Smooth muscle cell (in vitro differentiated cells): ENCODE measurements around the gene HOXA7. TPM values are rescaled to one million over a fixed set of nuclear protein-coding genes. Genes with fewer than 3 reads are reported as not detected.
A peak's percentile ranks its signal among the peaks of the same experiment; 100 is the strongest.

Source experiments
- DNase-seq: peaks from one replicate; lab custom pipeline; 2025; ENCODE audit not compliant: unreplicated experiment; lab: John Stamatoyannopoulos, UW
- H2AFZ ChIP-seq: fragments of 200-600 bp; sonication (generic); 2 replicates; pipeline ENCODE4 v1.6.0; 2016; ENCODE audit warnings: antibody characterized with exemption, low read depth, mild to moderate bottlenecking
- H3F3A ChIP-seq: fragments of 200-600 bp; sonication (generic); 2 replicates; pipeline ENCODE4 v1.6.0; 2017; ENCODE audit warnings: antibody characterized with exemption, low read depth
- H3K27ac ChIP-seq: fragments of 200-600 bp; sonication (generic); 2 replicates; pipeline ENCODE4 v1.5.1; 2016; ENCODE audit warnings: low read depth, mild to moderate bottlenecking
- H3K27me3 ChIP-seq: fragments of 200-600 bp; sonication (generic); 2 replicates; pipeline ENCODE4 v1.6.1; 2016; ENCODE audit warnings: low read depth, mild to moderate bottlenecking
- H3K36me3 ChIP-seq: fragments of 200-600 bp; sonication (generic); 2 replicates; pipeline ENCODE4 v1.5.1; 2016; ENCODE audit warnings: low read depth
- H3K4me1 ChIP-seq: fragments of 200-600 bp; sonication (generic); 2 replicates; pipeline ENCODE4 v1.5.1; 2016; ENCODE audit warnings: low read depth
- H3K4me2 ChIP-seq: fragments of 200-600 bp; sonication (generic); 2 replicates; pipeline ENCODE4 v1.6.0; 2016; ENCODE audit warnings: mild to moderate bottlenecking
- H3K4me3 ChIP-seq: fragments of 200-600 bp; sonication (generic); 2 replicates; pipeline ENCODE4 v1.5.1; 2016; ENCODE audit warnings: mild to moderate bottlenecking
- H3K79me2 ChIP-seq: fragments of 200-600 bp; sonication (generic); 2 replicates; pipeline ENCODE4 v1.6.0; 2016; ENCODE audit warnings: low read depth, mild to moderate bottlenecking
- H3K9ac ChIP-seq: fragments of 200-600 bp; sonication (generic); 2 replicates; pipeline ENCODE4 v1.6.0; 2016; ENCODE audit warnings: low read depth
- H3K9me3 ChIP-seq: fragments of 200-600 bp; sonication (generic); replicated peaks from 2 replicates; pipeline ENCODE4 v1.5.1; 2016; ENCODE audit warnings: low read depth
- H4K20me1 ChIP-seq: fragments of 200-600 bp; sonication (generic); 2 replicates; pipeline ENCODE4 v1.6.0; 2016; ENCODE audit warnings: low read depth
- WGBS: methylation state at CpG from one replicate; pipeline ENCODE4 v1.1.7; 2016; ENCODE audit warnings: low lambda C conversion rate; 5-methylcytosine and 5-hydroxymethylcytosine counted together
- polyA plus RNA-seq: library from polyadenylated mRNA; unstranded; fragments of >200 nt; fragmentation: Nextera tagmentation; extraction: Ambion mirVana; gene quantifications from 2 replicates; pipeline ENCODE4 v1.2.1, GENCODE V29; 2016
- total RNA-seq: library from RNA; depleted of rRNA; stranded (reverse); fragments of >200 nt; gene quantifications from 2 replicates; pipeline ENCODE4 v1.2.3, GENCODE V29; 2014
- TF ChIP-seq, protein P1 (sequence below): fragments of 200-600 bp; sonication (generic); IDR thresholded peaks from 2 replicates; pipeline ENCODE4 v1.5.1; 2017; ENCODE audit warnings: borderline replicate concordance, mild to moderate bottlenecking, antibody characterized with exemption; ENCODE audit not compliant: insufficient read depth, poor library complexity, severe bottlenecking

Gene HOXA7
- total and polyA plus RNA-seq, 2 experiments from 2014 or later: 0.72 to 1.2 TPM

DNA sequence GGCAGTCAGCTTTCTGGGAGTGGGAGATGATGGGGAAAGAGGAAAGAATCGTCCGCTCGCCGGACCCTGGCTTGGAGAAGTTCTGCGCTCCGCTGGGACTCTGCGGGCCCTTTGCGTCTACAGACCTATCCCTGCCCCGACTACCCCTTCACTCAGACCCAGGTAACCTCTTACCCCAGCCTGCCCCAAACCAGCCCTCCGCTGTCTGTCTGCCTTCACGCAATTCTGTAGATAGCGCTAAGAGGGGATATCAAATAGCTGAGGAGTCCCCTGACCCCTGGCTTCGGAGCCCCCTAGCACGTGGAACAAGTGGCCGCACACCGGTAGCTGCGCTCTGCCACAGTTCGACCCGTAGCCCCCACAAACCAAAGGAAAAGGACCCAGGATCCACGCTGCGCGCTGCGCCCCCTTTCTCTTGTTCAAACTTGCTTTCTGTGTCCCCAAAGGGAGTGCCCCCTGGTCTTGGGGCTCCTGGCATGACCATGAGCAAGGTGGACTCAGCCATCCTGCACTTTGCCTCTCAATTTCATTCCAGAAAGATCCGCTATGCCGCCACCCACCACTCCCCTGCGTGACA is 32.9 kb downstream of the HOXA7 start:
- WGBS: 15% methylated on average over 26 of the region's 26 CpGs
- Histone ChIP-seq H2AFZ (no peak overlapping the region), H3K27ac (no peak overlapping the region), H3K4me3 (peak overlapping the region; percentile 9), H4K20me1 (no peaks in the 10 kb centered on the region), H3K36me3 (no peaks in the 10 kb centered on the region), H3K9ac (peak overlapping the region; percentile 21), H3F3A (no peaks in the 10 kb centered on the region), H3K27me3 (peaks cover 100% of the 10 kb centered on the region), H3K4me2 (peak overlapping the region; percentile 72), H3K4me1 (no peaks in the 10 kb centered on the region), H3K79me2 (no peaks in the 10 kb centered on the region), H3K9me3 (no peaks in the 10 kb centered on the region)
- no peak for DNase-seq
- TF ChIP-seq, protein P1, sequence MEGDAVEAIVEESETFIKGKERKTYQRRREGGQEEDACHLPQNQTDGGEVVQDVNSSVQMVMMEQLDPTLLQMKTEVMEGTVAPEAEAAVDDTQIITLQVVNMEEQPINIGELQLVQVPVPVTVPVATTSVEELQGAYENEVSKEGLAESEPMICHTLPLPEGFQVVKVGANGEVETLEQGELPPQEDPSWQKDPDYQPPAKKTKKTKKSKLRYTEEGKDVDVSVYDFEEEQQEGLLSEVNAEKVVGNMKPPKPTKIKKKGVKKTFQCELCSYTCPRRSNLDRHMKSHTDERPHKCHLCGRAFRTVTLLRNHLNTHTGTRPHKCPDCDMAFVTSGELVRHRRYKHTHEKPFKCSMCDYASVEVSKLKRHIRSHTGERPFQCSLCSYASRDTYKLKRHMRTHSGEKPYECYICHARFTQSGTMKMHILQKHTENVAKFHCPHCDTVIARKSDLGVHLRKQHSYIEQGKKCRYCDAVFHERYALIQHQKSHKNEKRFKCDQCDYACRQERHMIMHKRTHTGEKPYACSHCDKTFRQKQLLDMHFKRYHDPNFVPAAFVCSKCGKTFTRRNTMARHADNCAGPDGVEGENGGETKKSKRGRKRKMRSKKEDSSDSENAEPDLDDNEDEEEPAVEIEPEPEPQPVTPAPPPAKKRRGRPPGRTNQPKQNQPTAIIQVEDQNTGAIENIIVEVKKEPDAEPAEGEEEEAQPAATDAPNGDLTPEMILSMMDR: no peak

GRCh38 chr7:27123007-27123476 is 33.4 kb downstream of the HOXA7 start:
- H4K20me1 ChIP-seq: no peaks in the 10 kb centered on the region
- TF ChIP-seq, protein P1: no peak
- no peak for DNase-seq
- H3K4me2 ChIP-seq: peak overlapping the region; percentile 8
- no peak overlapping the region for H3K9ac ChIP-seq
- WGBS: 12% methylated on average over 14 of the region's 14 CpGs
- no peaks in the 10 kb centered on the region for H3K4me1 ChIP-seq
- H3K79me2 ChIP-seq: no peaks in the 10 kb centered on the region
- H3K9me3 ChIP-seq: no peaks in the 10 kb centered on the region
- peak overlapping the region; percentile 28 for H3K4me3 ChIP-seq
- peaks cover 100% of the 10 kb centered on the region for H3K27me3 ChIP-seq
- no peaks in the 10 kb centered on the region for H3F3A ChIP-seq
- no peaks in the 10 kb centered on the region for H3K36me3 ChIP-seq
- no peak overlapping the region for H3K27ac ChIP-seq
- H2AFZ ChIP-seq: no peak overlapping the region

- H3K27ac ChIP-seq: no peak overlapping the region
- no peaks in the 10 kb centered on the region for H4K20me1 ChIP-seq
- no peaks in the 10 kb centered on the region for H3K4me1 ChIP-seq
- no peaks in the 10 kb centered on the region for H3K9me3 ChIP-seq
- DNase-seq: no peak
- no peak overlapping the region for H2AFZ ChIP-seq
- no peak overlapping the region for H3K9ac ChIP-seq
- WGBS: 7% methylated on average over 42 of the region's 42 CpGs
- H3K36me3 ChIP-seq: no peaks in the 10 kb centered on the region
- H3K4me3 ChIP-seq: peak overlapping the region; percentile 28
- TF ChIP-seq, protein P1: no peak
- H3F3A ChIP-seq: no peaks in the 10 kb centered on the region
- no peak overlapping the region for H3K4me2 ChIP-seq
- no peaks in the 10 kb centered on the region for H3K79me2 ChIP-seq
- peaks cover 100% of the 10 kb centered on the region for H3K27me3 ChIP-seq
Observed at GRCh38 chr7:27122077-27122910, 34.2 kb downstream of the HOXA7 start.
